Gastroesophageal sphincter (tissue), 4 donors: ENCODE data around the gene NBAS. TPM values are rescaled to one million over a fixed set of nuclear protein-coding genes. Genes with fewer than 3 reads are reported as not detected.
"Not testable (repeated sequence)": the region's sequence is repeated elsewhere in the genome, so short reads cannot be mapped to it uniquely, and the experiment has no call there.

Source experiments
- ATAC-seq: fragments of 150-250 bp; one replicate; pipeline ENCODE4 v1.9.1; 2016; ENCODE audit warnings: mild to moderate bottlenecking, moderate library complexity
- H3K27ac ChIP-seq, 4 donors: fragments of 200-600 bp; sonication (generic) in 3 of 4; 1 replicate in 3 of 4; 2 replicates in 1 of 4; pipeline ENCODE4 v1.5.1; 2016 to 2019
- H3K27me3 ChIP-seq: fragments of 200-600 bp; sonication (generic); one replicate; pipeline ENCODE4 v1.5.1; 2019
- H3K36me3 ChIP-seq, 2 donors: fragments of 200-600 bp; sonication (generic); one replicate each; pipeline ENCODE4 v1.5.1; 2019; ENCODE audit warnings: control low read depth in 1 of 2
- H3K4me1 ChIP-seq, 3 donors: fragments of 200-600 bp; sonication (generic); 1 replicate in 2 of 3; 2 replicates in 1 of 3; pipeline ENCODE4 v1.5.1; 2016 to 2019; ENCODE audit warnings: control low read depth in 2 of 3
- H3K4me3 ChIP-seq, 2 donors: fragments of 200-600 bp; sonication (generic); one replicate each; pipeline ENCODE4 v1.5.1; 2019; ENCODE audit warnings: mild to moderate bottlenecking in 1 of 2, moderate library complexity in 1 of 2
- H3K9me3 ChIP-seq, 3 donors: fragments of 200-600 bp; sonication (generic); one replicate each; pipeline ENCODE4 v1.5.1; 2017 to 2019; ENCODE audit warnings: control low read depth in 2 of 3
- EP300 ChIP-seq: sonication (generic); formaldehyde crosslinking; IDR thresholded peaks from one replicate; pipeline ENCODE4 v1.6.1; 2017; ENCODE audit warnings: antibody characterized with exemption, mild to moderate bottlenecking
- POLR2A ChIP-seq, 2 donors: fragments of 450-650 bp; IDR thresholded peaks; one replicate each; pipeline ENCODE4 v1.6.1; 2017; ENCODE audit warnings: antibody characterized with exemption in 2 of 2, mild to moderate bottlenecking in 2 of 2, moderate library complexity in 1 of 2
- POLR2AphosphoS5 ChIP-seq: sonication (generic); formaldehyde crosslinking; IDR thresholded peaks from one replicate; pipeline ENCODE4 v1.6.1; 2017; ENCODE audit warnings: antibody characterized with exemption
- WGBS, 2 donors: methylation state at CpG; one replicate each; pipeline ENCODE4 v1.1.5; 2018; ENCODE audit warnings: low coverage in 1 of 2; 5-methylcytosine and 5-hydroxymethylcytosine counted together
- total RNA-seq, 4 donors: library from RNA; depleted of rRNA; stranded (reverse); fragments of >200 nt; gene quantifications; one replicate each; pipeline ENCODE4 v1.1.0, GENCODE V29; 2016
- TF ChIP-seq, protein P1 (sequence below), 4 experiments: fragments of 200-600 bp in 2 of 4; fragments of 450-650 bp in 2 of 4; sonication (generic) in 1 of 4; IDR thresholded peaks; one replicate each; pipeline ENCODE4 v1.5.1; 2017 to 2019; ENCODE audit warnings: antibody characterized with exemption in 4 of 4, mild to moderate bottlenecking in 2 of 4, moderate library complexity in 2 of 4

Gene NBAS
- total RNA-seq, 4 donors from 2014 or later, result 34.9 to 50.9 (median 40.4) TPM

DNA sequence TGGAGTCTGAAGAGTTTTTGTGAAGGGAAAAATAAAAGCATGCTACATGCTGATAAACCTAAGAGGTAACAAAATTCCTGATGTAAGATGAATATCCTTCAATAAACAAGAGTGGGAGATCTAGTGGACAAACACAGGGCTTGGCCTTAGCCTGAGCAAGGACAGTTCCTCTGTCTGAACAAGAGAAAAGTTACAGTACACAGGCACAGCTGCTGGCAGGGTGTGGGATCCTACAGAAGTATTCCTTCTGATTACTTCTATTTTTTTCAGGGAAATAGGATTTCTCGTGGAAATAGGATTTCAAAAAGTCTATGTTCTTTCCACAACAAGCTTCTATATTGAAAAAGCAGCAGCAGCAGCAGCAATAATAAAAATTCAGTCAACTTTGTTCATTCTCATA, 54.1 kb downstream of the NBAS start:
- Histone ChIP-seq H3K4me3 (no peak overlapping the region), H3K9me3 (no peaks in the 10 kb centered on the region), H3K27me3 (no peaks in the 10 kb centered on the region), H3K4me1 (no peaks in the 10 kb centered on the region), H3K27ac (no peak overlapping the region), H3K36me3 (peaks cover 0 to 59% of the 10 kb centered on the region in 2 donors)
- ATAC-seq, result no peak
- TF ChIP-seq POLR2A (IDR thresholded peaks at IDR 0.05) (no peak), POLR2AphosphoS5 (no peak), EP300 (no peak)
- TF ChIP-seq, protein P1, sequence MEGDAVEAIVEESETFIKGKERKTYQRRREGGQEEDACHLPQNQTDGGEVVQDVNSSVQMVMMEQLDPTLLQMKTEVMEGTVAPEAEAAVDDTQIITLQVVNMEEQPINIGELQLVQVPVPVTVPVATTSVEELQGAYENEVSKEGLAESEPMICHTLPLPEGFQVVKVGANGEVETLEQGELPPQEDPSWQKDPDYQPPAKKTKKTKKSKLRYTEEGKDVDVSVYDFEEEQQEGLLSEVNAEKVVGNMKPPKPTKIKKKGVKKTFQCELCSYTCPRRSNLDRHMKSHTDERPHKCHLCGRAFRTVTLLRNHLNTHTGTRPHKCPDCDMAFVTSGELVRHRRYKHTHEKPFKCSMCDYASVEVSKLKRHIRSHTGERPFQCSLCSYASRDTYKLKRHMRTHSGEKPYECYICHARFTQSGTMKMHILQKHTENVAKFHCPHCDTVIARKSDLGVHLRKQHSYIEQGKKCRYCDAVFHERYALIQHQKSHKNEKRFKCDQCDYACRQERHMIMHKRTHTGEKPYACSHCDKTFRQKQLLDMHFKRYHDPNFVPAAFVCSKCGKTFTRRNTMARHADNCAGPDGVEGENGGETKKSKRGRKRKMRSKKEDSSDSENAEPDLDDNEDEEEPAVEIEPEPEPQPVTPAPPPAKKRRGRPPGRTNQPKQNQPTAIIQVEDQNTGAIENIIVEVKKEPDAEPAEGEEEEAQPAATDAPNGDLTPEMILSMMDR (IDR thresholded peaks at IDR 0.05), result no peak
- 60 to 73% methylated on average over 1 of the region's 1 CpG for WGBS, 2 donors

DNA sequence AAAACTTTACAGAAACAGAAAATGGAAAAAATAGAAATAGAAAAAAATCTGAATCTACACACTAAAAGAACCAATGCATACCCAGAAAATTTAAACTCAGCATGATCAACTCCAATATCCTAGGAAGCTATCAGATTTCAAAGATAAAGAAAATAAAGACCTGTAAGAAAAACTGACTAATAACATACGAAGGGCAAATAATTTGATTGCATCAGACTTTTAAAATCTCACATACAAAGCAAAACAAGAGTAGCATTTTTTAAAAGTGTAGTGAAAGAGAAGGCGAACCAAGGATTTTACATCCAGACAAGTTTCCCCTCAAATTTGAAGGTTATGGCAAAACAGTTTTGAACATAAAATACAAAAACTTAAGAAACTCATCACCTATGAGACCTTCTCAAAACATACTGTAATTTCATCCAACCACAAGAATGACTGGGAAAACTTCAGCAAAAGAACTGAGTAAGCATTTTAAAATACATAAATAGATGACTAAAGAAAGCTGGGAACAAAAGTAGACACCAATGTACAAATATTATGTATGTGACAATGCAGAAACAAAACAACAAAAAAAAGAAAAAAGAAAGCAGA, 54.8 kb downstream of the NBAS start:
- no peaks in the 10 kb centered on the region for H3K9me3 ChIP-seq
- ATAC-seq, result no peak
- no peak overlapping the region for H3K27ac ChIP-seq
- H3K4me1 ChIP-seq, result no peaks in the 10 kb centered on the region
- peaks cover 0 to 61% of the 10 kb centered on the region in 2 donors for H3K36me3 ChIP-seq
- 90% methylated on average over 2 of the region's 2 CpGs for WGBS, 2 donors
- TF ChIP-seq POLR2AphosphoS5, result no peak
- no peaks in the 10 kb centered on the region for H3K27me3 ChIP-seq
- H3K4me3 ChIP-seq, result no peak overlapping the region

DNA sequence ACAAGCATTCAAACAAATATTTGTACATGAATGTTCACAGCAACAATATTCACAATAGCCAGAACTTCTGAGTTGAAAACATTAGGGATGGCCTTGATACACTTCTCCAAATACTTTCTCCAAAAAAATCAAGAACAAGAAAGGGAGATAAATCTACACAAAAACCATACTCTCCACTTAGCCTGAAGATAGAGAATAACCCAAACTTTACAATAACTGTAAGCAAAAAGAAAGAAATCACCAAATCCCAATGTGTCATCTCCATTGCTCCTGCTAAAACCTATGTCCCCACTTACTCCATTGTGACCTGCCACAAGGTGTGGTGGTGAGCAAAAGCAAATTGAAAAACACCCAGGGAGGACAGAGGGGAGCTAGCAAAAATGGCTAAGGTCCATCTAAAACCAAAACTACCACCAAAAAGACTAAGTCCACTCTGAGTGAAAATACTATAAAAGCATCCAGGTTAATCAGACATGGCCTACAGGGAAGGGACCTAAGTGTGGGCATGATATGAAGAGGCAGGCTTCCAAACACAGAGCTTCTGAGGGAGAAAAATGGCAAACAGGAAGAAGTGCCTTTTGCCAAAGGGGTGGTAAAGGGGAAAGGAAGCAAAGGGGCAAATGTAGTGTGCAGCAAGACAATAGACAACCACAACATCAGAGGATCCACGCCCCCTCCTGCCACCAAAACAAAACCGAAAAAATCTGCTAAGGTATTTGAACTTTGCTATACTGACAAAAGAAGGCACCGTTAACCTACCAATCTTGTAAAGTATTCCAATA, 56.1 kb downstream of the NBAS start:
- TF ChIP-seq EP300 (no peak), POLR2AphosphoS5 (no peak), POLR2A (IDR thresholded peaks at IDR 0.05) (no peak)
- TF ChIP-seq, protein P1 (IDR thresholded peaks at IDR 0.05), result no peak
- Histone ChIP-seq H3K4me3 (no peak overlapping the region), H3K36me3 (peaks cover 0 to 57% of the 10 kb centered on the region in 2 donors), H3K27me3 (no peaks in the 10 kb centered on the region), H3K27ac (no peak overlapping the region), H3K9me3 (no peaks in the 10 kb centered on the region), H3K4me1 (no peaks in the 10 kb centered on the region)
- 80 to 90% methylated on average over 3 of the region's 3 CpGs for WGBS, 2 donors
- no peak for ATAC-seq

DNA sequence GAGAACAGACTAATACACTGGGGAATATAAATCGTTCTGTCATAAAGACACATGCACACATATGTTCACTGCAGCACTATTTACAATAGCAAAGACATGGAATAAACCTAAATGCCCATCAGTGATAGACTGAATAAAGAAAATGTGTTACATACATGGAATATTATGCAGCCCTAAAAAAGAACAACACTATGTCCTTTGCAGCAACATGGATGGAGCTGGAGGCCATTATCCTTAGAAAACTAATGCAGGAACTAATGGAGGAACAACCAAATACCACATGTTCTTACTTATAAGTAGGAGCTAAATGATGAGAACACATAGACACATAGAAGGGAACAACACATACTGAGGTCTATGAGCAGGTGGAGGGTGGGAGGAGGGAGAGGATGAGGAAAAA, 61.9 kb downstream of the NBAS start:
- not testable (repeated sequence) for H3K27me3 ChIP-seq, H3K9me3 ChIP-seq, H3K4me3 ChIP-seq, H3K27ac ChIP-seq, H3K4me1 ChIP-seq, ATAC-seq
- 100% methylated on average over 1 of the region's 1 CpG; no CpG with 5 or more reads in 1 of the 2 donors for WGBS, 2 donors
- H3K36me3 ChIP-seq, result peaks cover 2 to 51% of the 10 kb centered on the region in 2 donors

DNA sequence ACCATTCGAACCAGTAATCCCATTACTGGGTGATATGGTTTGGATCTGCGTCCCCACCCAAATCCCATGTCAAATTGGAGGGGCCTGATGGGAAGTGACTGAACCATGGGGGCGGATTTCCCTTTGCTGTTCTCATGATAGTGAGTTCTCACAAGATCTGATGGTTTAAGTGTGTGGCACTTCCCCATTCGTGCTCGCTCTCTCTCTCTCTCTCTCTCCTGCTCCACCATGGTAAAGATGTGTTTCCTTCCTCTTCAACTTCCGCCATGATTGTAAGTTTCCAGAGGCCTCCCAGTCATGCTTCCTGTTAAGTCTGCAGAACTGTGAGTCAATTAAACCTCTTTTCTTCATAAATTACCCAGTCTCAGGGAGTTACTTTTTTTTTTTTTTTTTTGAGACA, 62.6 kb downstream of the NBAS start:
- Histone ChIP-seq H3K27ac (no peak overlapping the region), H3K36me3 (peaks cover 2 to 50% of the 10 kb centered on the region in 2 donors), H3K9me3 (no peaks in the 10 kb centered on the region), H3K27me3 (no peaks in the 10 kb centered on the region), H3K4me3 (no peak overlapping the region), H3K4me1 (no peaks in the 10 kb centered on the region)
- TF ChIP-seq, protein P1 (IDR thresholded peaks at IDR 0.05), result no peak
- no peak for TF ChIP-seq POLR2AphosphoS5
- no peak for TF ChIP-seq EP300
- TF ChIP-seq POLR2A (IDR thresholded peaks at IDR 0.05), result no peak
- no peak for ATAC-seq
- 95 to 100% methylated on average over 4 to 6 of the region's 6 CpGs for WGBS, 2 donors

DNA sequence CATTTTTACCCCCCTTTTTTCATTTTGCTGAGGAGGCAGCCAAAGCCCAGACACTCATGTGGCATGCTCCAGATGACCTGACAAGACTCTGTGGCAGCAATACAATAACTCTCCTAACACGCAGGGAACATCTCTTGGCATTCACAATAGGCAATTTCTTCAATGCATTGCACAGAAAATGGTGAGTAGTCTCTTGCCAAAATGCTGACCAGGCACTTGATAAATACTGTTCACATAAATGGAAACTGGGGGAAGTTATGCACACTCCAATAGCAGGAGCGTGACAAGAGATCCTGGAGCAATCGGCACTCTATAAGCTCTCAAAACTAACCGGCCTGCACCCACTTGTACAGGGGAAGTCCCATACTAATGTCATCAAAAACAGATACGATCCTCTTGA, 66.3 kb downstream of the NBAS start:
- TF ChIP-seq, protein P1 (IDR thresholded peaks at IDR 0.05), result no peak
- no peak for TF ChIP-seq POLR2A (IDR thresholded peaks at IDR 0.05)
- TF ChIP-seq EP300, result no peak
- no peak for TF ChIP-seq POLR2AphosphoS5
- no peaks in the 10 kb centered on the region for H3K27me3 ChIP-seq
- 66 to 84% methylated on average over 4 to 5 of the region's 5 CpGs for WGBS, 2 donors
- H3K27ac ChIP-seq, result no peak overlapping the region
- H3K9me3 ChIP-seq, result no peaks in the 10 kb centered on the region
- H3K36me3 ChIP-seq, result peaks cover 2 to 49% of the 10 kb centered on the region in 2 donors
- ATAC-seq, result no peak
- no peak overlapping the region for H3K4me3 ChIP-seq
- no peaks in the 10 kb centered on the region for H3K4me1 ChIP-seq
